22Rv1 (cell line): ENCODE measurements around the gene EPHA6.

Source experiments
- H3K27ac ChIP-seq: fragments of 450-650 bp; 2 replicates; pipeline ENCODE4 v1.5.1; 2017
- ZFX ChIP-seq: fragments of 450-650 bp; IDR thresholded peaks from 2 replicates; pipeline ENCODE4 v1.6.1; 2017; ENCODE audit warnings: antibody characterized with exemption, borderline replicate concordance
- TF ChIP-seq, protein P1 (sequence below): fragments of 450-650 bp; IDR thresholded peaks from 2 replicates; pipeline ENCODE4 v1.5.1; 2017; ENCODE audit warnings: mild to moderate bottlenecking

EPHA6 gene

DNA sequence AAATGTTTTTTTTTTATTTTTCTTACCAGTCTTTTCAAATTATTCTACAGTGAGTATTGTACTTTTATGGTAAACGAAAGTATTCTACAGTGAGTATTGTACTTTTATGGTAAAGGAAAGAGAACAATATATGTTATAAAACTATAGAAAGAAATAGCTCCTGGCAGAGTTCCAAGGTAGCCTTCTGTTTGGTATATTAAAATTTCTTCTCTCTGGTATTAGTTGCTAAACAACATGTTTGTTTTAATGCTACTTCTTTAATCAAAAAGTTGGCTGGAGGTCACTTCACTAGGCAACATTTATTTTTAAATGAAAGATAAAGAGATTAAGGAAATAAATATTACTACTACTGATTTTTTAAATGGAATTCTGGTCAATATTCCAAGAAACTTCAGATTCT is 841.6 kb downstream of the EPHA6 start:
- TF ChIP-seq, protein P1, sequence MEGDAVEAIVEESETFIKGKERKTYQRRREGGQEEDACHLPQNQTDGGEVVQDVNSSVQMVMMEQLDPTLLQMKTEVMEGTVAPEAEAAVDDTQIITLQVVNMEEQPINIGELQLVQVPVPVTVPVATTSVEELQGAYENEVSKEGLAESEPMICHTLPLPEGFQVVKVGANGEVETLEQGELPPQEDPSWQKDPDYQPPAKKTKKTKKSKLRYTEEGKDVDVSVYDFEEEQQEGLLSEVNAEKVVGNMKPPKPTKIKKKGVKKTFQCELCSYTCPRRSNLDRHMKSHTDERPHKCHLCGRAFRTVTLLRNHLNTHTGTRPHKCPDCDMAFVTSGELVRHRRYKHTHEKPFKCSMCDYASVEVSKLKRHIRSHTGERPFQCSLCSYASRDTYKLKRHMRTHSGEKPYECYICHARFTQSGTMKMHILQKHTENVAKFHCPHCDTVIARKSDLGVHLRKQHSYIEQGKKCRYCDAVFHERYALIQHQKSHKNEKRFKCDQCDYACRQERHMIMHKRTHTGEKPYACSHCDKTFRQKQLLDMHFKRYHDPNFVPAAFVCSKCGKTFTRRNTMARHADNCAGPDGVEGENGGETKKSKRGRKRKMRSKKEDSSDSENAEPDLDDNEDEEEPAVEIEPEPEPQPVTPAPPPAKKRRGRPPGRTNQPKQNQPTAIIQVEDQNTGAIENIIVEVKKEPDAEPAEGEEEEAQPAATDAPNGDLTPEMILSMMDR, result no peak
- no peak for TF ChIP-seq ZFX
- H3K27ac ChIP-seq, result no peak overlapping the region

DNA sequence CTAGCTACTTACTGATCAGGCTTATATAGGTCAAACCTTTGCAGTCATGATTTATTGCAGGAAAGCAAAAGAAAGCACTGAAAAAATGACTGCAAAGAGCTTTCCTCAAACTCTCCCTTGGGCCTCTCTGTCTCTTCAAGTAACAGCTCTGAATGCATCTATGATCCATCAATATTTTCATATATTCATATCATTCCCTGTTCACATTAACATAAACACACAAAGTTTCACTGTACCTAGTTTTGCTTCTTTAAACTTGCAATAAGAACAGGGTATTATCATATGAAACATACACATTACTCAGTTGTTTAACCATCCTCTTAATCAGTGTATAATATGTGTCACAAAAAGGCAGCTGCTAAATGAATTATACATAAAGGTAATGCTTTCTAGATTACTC is 842.2 kb downstream of the EPHA6 start:
- TF ChIP-seq, protein P1, result no peak
- TF ChIP-seq ZFX, result no peak
- H3K27ac ChIP-seq, result no peak overlapping the region

DNA sequence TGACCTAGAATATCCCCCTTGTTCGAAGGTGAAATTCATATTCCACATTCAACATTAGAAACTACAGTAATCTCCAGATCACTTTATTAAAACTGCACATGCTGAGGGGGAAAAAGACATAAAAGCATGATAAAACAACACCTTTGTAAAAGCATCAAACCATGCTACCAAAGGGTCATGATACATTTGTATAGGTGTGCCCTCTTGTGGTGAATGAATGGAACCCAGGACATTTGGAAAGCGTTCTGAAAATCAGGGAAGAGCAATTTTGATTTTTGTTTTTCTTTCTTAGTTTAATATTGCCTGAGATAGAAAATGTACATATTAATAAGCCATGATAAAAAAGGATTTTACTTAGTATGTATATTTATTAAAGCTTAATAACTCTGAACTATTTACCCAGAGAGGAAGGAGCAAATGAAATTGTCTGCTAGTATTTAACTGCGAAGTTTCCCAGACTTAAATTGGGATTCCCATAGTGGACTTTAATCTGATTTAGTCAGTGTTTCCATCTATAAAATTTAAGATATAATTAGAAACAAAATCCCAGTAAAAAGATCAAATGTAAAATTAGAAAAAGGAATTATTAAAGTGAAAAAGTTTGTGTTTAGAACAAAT is 844.4 kb downstream of the EPHA6 start:
- H3K27ac ChIP-seq, result no peak overlapping the region
- TF ChIP-seq ZFX, result no peak
- TF ChIP-seq, protein P1, result peak; percentile 85

DNA sequence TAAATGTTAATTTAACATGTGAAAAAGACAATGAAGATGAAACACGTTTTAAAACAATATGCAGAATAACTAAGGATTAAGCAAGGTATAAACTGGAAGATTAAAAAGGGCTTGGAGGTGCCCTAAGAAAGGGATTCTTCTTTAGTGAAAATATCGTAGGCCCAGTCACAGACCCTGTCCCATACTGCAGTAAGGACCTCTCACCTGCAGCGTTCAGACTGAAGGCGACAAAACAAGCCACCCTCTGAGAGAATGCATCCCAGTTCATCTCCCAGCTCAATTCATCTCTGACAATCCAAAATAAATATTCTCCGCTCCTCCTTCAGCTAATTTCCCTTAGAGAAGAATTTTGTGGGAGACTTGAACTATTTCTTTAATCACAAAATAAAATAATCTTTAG is 847.9 kb downstream of the EPHA6 start:
- no peak overlapping the region for H3K27ac ChIP-seq
- no peak for TF ChIP-seq ZFX
- TF ChIP-seq, protein P1, result no peak

DNA sequence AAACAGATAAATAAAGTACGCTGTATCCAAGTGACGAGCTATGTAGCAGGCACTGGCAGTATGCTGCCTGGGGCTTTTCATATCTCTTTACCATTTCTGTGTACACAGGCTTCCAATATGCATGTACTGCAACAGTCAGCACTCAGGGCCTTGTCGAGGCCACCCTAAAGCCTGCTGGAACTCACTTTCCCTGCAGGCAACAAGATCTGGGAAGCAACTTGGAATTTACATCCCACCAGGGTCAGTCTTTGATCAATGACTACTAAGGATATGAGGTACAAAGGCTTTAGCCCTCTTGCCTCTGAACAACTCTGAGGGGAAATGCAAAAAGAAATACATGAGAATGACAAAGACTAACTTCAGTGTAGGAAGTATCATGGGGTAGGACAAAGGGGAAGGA is 848.4 kb downstream of the EPHA6 start:
- H3K27ac ChIP-seq, result no peak overlapping the region
- TF ChIP-seq, protein P1, result no peak
- TF ChIP-seq ZFX, result no peak

DNA sequence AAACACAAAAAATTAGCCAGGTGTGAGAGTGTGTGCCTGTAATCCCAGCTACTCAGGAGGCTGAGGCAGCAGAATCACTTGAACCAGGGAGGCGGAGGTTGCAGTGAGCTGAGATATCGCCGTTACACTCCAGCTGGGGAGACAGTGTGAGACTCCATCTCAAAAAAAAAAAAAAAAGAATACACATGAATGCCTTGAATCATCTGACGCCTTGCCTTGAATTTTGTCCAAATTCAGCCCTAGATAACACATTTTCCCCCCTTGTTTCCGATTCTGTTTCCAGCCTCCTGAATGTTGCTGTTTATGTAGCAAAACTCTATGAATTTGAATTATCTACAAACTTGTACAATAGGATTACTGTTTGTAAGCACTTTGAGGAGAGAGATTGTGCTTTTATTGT is 851.5 kb downstream of the EPHA6 start:
- TF ChIP-seq, protein P1, result no peak
- H3K27ac ChIP-seq, result no peak overlapping the region

DNA sequence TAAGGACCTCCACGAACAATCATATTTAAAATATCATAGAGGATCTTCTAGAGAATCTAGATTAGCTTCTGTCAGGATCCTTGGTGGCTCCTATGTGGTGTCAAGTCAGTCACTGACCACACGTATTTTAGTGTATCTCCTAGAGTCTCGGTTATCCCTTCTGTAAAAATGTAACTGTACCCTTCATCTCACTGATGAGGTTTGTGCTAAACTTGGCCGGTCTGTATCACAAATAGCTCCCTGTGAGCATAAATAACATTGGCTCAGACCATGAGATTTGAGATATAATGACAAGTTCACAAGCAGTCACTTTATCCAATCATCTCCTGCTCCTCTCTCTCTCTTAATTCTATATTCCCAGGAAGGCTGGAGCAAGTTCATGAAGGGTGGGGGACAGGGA is 856.6 kb downstream of the EPHA6 start:
- no peak for TF ChIP-seq ZFX
- TF ChIP-seq, protein P1, result no peak
- H3K27ac ChIP-seq, result no peak overlapping the region
